Neuronal stem cell (in vitro differentiated cells): ENCODE results near the gene KRTAP13-2.

Experiments used
- DNase-seq: peaks from one replicate; pipeline ENCODE4 v3.0.0-alpha.2; 2013; ENCODE audit warnings: low spot score
- H2AFZ ChIP-seq: one replicate; pipeline ENCODE4 v1.6.1; 2013; ENCODE audit warnings: mild to moderate bottlenecking, low read length, inconsistent platforms
- H2AK5ac ChIP-seq: 2 replicates; pipeline ENCODE4 v1.6.1; 2013; ENCODE audit warnings: low read depth, mild to moderate bottlenecking, inconsistent platforms, low read length, moderate library complexity, mixed read lengths
- H2BK120ac ChIP-seq: 2 replicates; pipeline ENCODE4 v1.6.1; 2013; ENCODE audit warnings: low read depth, mild to moderate bottlenecking, inconsistent platforms, low read length, moderate library complexity, mixed read lengths
- H2BK12ac ChIP-seq: one replicate; pipeline ENCODE4 v1.6.1; 2013; ENCODE audit warnings: low read length, inconsistent platforms
- H2BK15ac ChIP-seq: 2 replicates; pipeline ENCODE4 v1.6.1; 2013; ENCODE audit warnings: mild to moderate bottlenecking, low read length, inconsistent platforms, mixed read lengths
- H2BK5ac ChIP-seq: one replicate; pipeline ENCODE4 v1.6.1; 2013; ENCODE audit warnings: inconsistent platforms, mild to moderate bottlenecking, low read length, moderate library complexity
- H3K14ac ChIP-seq: one replicate; pipeline ENCODE4 v1.6.1; 2013; ENCODE audit warnings: low read length, inconsistent platforms
- H3K18ac ChIP-seq: 2 replicates; pipeline ENCODE4 v1.6.1; 2013; ENCODE audit warnings: low read length, inconsistent platforms
- H3K23ac ChIP-seq: 2 replicates; pipeline ENCODE4 v1.6.1; 2013; ENCODE audit warnings: low read depth, mild to moderate bottlenecking, mixed read lengths, low read length, inconsistent platforms; ENCODE audit not compliant: poor library complexity
- H3K27ac ChIP-seq: replicated peaks from 3 replicates; pipeline ENCODE4 v1.5.1; 2013; ENCODE audit warnings: low read length, inconsistent platforms
- H3K27me3 ChIP-seq, 3 experiments: 2 replicates each; pipeline ENCODE4 v1.6.1; 2013; ENCODE audit warnings: low read length in 3 of 3, mild to moderate bottlenecking in 2 of 3, inconsistent platforms in 1 of 3, low read depth in 1 of 3, mixed read lengths in 1 of 3, moderate library complexity in 1 of 3; ENCODE audit not compliant: control insufficient read depth in 3 of 3, insufficient read depth in 3 of 3
- H3K36me3 ChIP-seq, 2 donors: replicated peaks in 1 of 2; 2 replicates each; pipeline ENCODE4 v1.6.1; 2013; ENCODE audit warnings: low read length in 2 of 2; ENCODE audit not compliant: control insufficient read depth in 2 of 2, insufficient read depth in 2 of 2
- H3K4ac ChIP-seq: 2 replicates; pipeline ENCODE4 v1.6.1; 2013; ENCODE audit warnings: inconsistent platforms, mild to moderate bottlenecking, low read length, moderate library complexity
- H3K4me1 ChIP-seq, 2 donors: 1 replicate in 1 of 2; 2 replicates in 1 of 2; pipeline ENCODE4 v1.6.1; 2013; ENCODE audit warnings: low read length in 2 of 2, low read depth in 1 of 2; ENCODE audit not compliant: control insufficient read depth in 2 of 2, insufficient read depth in 1 of 2
- H3K4me2 ChIP-seq: one replicate; pipeline ENCODE4 v1.6.1; 2013; ENCODE audit warnings: mild to moderate bottlenecking, low read length, inconsistent platforms; ENCODE audit not compliant: insufficient read depth, poor library complexity, severe bottlenecking
- H3K4me3 ChIP-seq, 2 donors: 2 replicates each; pipeline ENCODE4 v1.5.1; 2013; ENCODE audit warnings: low read length in 2 of 2, mild to moderate bottlenecking in 2 of 2, inconsistent platforms in 1 of 2, moderate library complexity in 1 of 2
- H3K79me1 ChIP-seq: one replicate; pipeline ENCODE4 v1.6.1; 2013; ENCODE audit warnings: low read depth, mild to moderate bottlenecking, inconsistent platforms, low read length, moderate library complexity
- H3K9ac ChIP-seq: one replicate; pipeline ENCODE4 v1.6.1; 2013; ENCODE audit warnings: mild to moderate bottlenecking, low read depth, low read length, inconsistent platforms; ENCODE audit not compliant: poor library complexity
- H3K9me3 ChIP-seq, 2 donors: replicated peaks in 1 of 2; 2 replicates each; pipeline versions ENCODE3 to v1.6.1; 2013; ENCODE audit warnings: low read length in 2 of 2, mild to moderate bottlenecking in 2 of 2, inconsistent platforms in 1 of 2, low read depth in 1 of 2, mixed read lengths in 1 of 2, moderate library complexity in 1 of 2; ENCODE audit not compliant: control insufficient read depth in 2 of 2, insufficient read depth in 1 of 2
- H4K8ac ChIP-seq: one replicate; pipeline ENCODE4 v1.6.1; 2013; ENCODE audit warnings: low read depth, mild to moderate bottlenecking, inconsistent platforms, low read length, moderate library complexity
- H4K91ac ChIP-seq: one replicate; pipeline ENCODE4 v1.6.1; 2013; ENCODE audit warnings: low read length, low read depth, mild to moderate bottlenecking, inconsistent platforms; ENCODE audit not compliant: poor library complexity
- WGBS, 2 donors: extraction: QIAGEN DNeasy Blood & Tissue Kit; methylation state at CpG; one replicate each; pipeline ENCODE4 v1.1.7; 2013; ENCODE audit warnings: missing lambda C conversion rate in 2 of 2, mixed read lengths in 1 of 2; ENCODE audit not compliant: insufficient read length in 2 of 2, insufficient replicate concordance in 1 of 2; ENCODE audit errors: extremely low coverage in 2 of 2; 5-methylcytosine and 5-hydroxymethylcytosine counted together

The KRTAP13-2 gene

DNA sequence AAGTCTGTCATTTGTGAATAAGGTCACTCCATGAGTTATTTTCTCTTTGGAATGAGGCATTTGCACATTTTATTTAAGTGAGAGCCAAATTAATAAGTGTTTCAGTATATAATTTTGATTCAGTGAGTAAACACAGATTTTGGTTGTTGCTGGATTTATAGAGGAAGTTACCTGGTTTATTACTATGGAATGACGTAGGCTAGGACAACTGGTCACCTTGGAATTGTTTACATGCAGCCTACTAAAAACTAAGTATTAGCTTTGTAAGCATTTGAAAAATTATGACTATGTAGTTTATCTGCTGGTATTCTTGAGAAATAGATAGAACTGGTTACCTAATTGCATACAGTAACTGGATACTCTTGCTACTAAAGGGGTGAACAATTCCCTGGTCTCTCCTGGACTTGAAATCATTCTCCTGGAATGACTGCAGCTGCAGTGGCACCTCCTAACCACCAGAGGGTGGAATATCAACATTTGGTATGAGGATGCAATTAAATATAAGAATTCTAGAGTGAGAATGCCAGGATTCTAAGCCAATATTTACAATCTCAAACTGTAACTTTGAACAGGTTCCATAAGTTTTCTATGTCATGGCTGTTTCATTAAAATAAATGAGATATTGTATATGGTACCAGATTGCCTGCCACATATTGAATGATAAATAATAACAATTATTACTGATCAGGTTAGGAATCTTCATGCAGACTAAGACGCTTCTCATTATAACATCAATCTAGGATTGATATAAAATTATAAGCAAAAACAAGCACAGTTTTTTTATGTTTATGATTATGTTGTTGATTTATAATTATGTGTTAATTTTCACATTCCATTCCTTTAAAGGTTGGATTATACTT is 31.1 kb downstream of the KRTAP13-2 start:
- no peaks in the 10 kb centered on the region for H3K79me1 ChIP-seq
- no peak overlapping the region for H2AFZ ChIP-seq
- H3K18ac ChIP-seq = no peak overlapping the region
- no peaks in the 10 kb centered on the region for H3K27me3 ChIP-seq
- H3K23ac ChIP-seq = no peak overlapping the region
- H2BK120ac ChIP-seq = no peak overlapping the region
- H3K4me2 ChIP-seq = no peak overlapping the region
- H3K9me3 ChIP-seq = peaks cover 0 to 2% of the 10 kb centered on the region in 2 donors
- H3K27ac ChIP-seq = no peak overlapping the region
- peak; percentile 29 for DNase-seq
- H2AK5ac ChIP-seq = no peak overlapping the region
- no peak overlapping the region for H2BK12ac ChIP-seq
- no peak overlapping the region for H3K4ac ChIP-seq
- no peak overlapping the region for H3K4me3 ChIP-seq
- no peak overlapping the region for H3K9ac ChIP-seq
- H2BK15ac ChIP-seq = no peak overlapping the region
- H3K36me3 ChIP-seq = no peaks in the 10 kb centered on the region
- H4K8ac ChIP-seq = no peak overlapping the region
- no CpG with 5 or more reads among the region's 2 CpGs for WGBS, 2 donors
- no peaks in the 10 kb centered on the region for H3K4me1 ChIP-seq
- no peak overlapping the region for H2BK5ac ChIP-seq
- no peak overlapping the region for H4K91ac ChIP-seq
- H3K14ac ChIP-seq = no peak overlapping the region

- Histone ChIP-seq H3K4me2 (no peak overlapping the region), H3K4me3 (no peak overlapping the region), H2BK12ac (no peak overlapping the region), H3K9ac (no peak overlapping the region), H3K9me3 (no peaks in the 10 kb centered on the region), H3K27ac (no peak overlapping the region), H3K79me1 (no peaks in the 10 kb centered on the region), H2BK5ac (no peak overlapping the region), H4K8ac (no peak overlapping the region), H3K18ac (no peak overlapping the region), H3K4ac (no peak overlapping the region), H4K91ac (no peak overlapping the region), H3K27me3 (no peaks in the 10 kb centered on the region), H3K36me3 (no peaks in the 10 kb centered on the region), H2AK5ac (no peak overlapping the region), H3K4me1 (no peaks in the 10 kb centered on the region), H2BK15ac (no peak overlapping the region), H2AFZ (no peak overlapping the region), H2BK120ac (no peak overlapping the region), H3K14ac (no peak overlapping the region), H3K23ac (no peak overlapping the region)
- no CpG with 5 or more reads among the region's 4 CpGs for WGBS, 2 donors
- no peak for DNase-seq
These were observed 33.4 kb downstream of the KRTAP13-2 start for GRCh38 chr21:30338717-30339116.

- H3K4me2 ChIP-seq = no peak overlapping the region
- H4K8ac ChIP-seq = no peak overlapping the region
- H3K23ac ChIP-seq = no peak overlapping the region
- H2BK5ac ChIP-seq = no peak overlapping the region
- no peak overlapping the region for H3K14ac ChIP-seq
- no peaks in the 10 kb centered on the region for H3K4me1 ChIP-seq
- no peak overlapping the region for H2BK120ac ChIP-seq
- H2AFZ ChIP-seq = no peak overlapping the region
- H2BK12ac ChIP-seq = no peak overlapping the region
- H3K9me3 ChIP-seq = no peaks in the 10 kb centered on the region
- H4K91ac ChIP-seq = no peak overlapping the region
- H3K4me3 ChIP-seq = no peak overlapping the region
- H3K4ac ChIP-seq = no peak overlapping the region
- no peak for DNase-seq
- H3K18ac ChIP-seq = no peak overlapping the region
- no peaks in the 10 kb centered on the region for H3K79me1 ChIP-seq
- no peak overlapping the region for H3K27ac ChIP-seq
- H2AK5ac ChIP-seq = no peak overlapping the region
- no peaks in the 10 kb centered on the region for H3K36me3 ChIP-seq
- no peaks in the 10 kb centered on the region for H3K27me3 ChIP-seq
- no peak overlapping the region for H3K9ac ChIP-seq
- no peak overlapping the region for H2BK15ac ChIP-seq
These were observed 34.3 kb downstream of the KRTAP13-2 start for GRCh38 chr21:30337772-30338171.

- Histone ChIP-seq H3K4me2 (no peak within 1 kb of the TSS), H3K23ac (no peak within 1 kb of the TSS), H2BK15ac (no peak within 1 kb of the TSS), H4K8ac (no peak within 1 kb of the TSS), H2AFZ (no peak within 1 kb of the TSS), H3K4ac (no peak within 1 kb of the TSS), H3K27me3 (no peaks in the 10 kb centered on the region), H3K36me3 (no peaks in the 10 kb centered on the region), H2BK120ac (no peak within 1 kb of the TSS), H4K91ac (no peak within 1 kb of the TSS), H3K14ac (no peak within 1 kb of the TSS), H3K9me3 (no peaks in the 10 kb centered on the region), H3K27ac (no peak within 1 kb of the TSS), H3K4me3 (no peak within 1 kb of the TSS), H2AK5ac (no peak within 1 kb of the TSS), H3K18ac (no peak within 1 kb of the TSS), H2BK5ac (no peak within 1 kb of the TSS), H3K9ac (no peak within 1 kb of the TSS), H3K4me1 (no peaks in the 10 kb centered on the region), H3K79me1 (no peaks in the 10 kb centered on the region), H2BK12ac (no peak within 1 kb of the TSS)
- WGBS, 2 donors = no CpG with 5 or more reads among the region's 6 CpGs
- no peak for DNase-seq
These were observed 34.8 kb downstream of the KRTAP13-2 start, which contains the start of gene KRTAP27-1 for GRCh38 chr21:30337276-30337744. Gene KRTAP27-1, minus strand, starts transcription at chr21:30337694. Its CDS starts 26 bp downstream, at chr21:30337668.
